GM18873 (cell line): ENCODE data around the gene SRGAP2B.
"Not testable (repeated sequence)": the region's sequence is repeated elsewhere in the genome, so short reads cannot be mapped to it uniquely, and the experiment has no call there.

Experiments used
- ATAC-seq: cut with Tn5 transposase; IDR thresholded peaks from one replicate; pipeline ENCODE4 v1.9.1; 2021; ENCODE audit warnings: mild to moderate bottlenecking, moderate library complexity, moderate number of reproducible peaks; ENCODE audit not compliant: unreplicated experiment, low FRiP score

The SRGAP2B gene

GRCh38 chr1:145048181-145048856, 46.8 kb downstream of the SRGAP2B start:
- ATAC-seq: not testable (repeated sequence)

GRCh38 chr1:145047553-145047952, 47.6 kb downstream of the SRGAP2B start:
- ATAC-seq: not testable (repeated sequence)

DNA sequence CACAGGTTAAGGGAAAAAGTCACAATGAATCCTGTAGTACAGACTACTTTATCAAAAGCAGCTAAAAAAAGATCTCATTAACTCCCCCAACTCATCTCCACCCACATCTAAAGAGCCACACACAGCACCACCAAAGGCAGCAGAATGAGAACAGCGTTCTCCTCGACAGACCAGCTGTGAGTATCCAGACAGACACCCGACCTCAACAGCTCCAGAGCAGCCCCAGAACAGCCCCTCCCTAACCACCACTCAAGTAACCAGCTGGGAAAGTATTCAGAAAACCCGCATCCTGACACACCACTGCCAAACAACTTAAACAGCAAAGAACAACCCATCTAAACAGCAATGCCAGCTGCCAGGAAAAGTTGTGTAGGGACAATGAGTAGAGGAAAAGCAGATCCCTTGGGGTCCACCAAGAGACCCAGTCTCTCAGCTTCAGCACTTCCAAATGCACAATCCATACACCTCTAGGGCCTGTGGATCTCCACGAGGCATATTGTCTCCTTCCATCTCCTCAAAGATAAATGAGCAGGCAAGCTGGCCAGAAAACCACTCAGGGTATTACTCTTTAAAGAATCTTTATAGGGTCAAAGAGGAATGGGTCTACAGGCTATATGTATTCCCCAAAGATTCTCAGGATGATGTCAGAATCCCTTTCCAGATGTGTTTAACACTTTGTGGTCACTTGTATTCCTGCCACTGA, 49.4 kb downstream of the SRGAP2B start:
- not testable (repeated sequence) for ATAC-seq

- ATAC-seq: peak; percentile 60
Measured at GRCh38 chr1:145041519-145041918, 53.6 kb downstream of the SRGAP2B start.

- ATAC-seq: not testable (repeated sequence)
Measured at GRCh38 chr1:145036019-145036418, 59.1 kb downstream of the SRGAP2B start.

GRCh38 chr1:145033523-145033922, 61.6 kb downstream of the SRGAP2B start:
- not testable (repeated sequence) for ATAC-seq

- ATAC-seq: not testable (repeated sequence)
Measured at GRCh38 chr1:145027251-145027650, 67.9 kb downstream of the SRGAP2B start.

- not testable (repeated sequence) for ATAC-seq
Measured at GRCh38 chr1:145025286-145025685, 69.8 kb downstream of the SRGAP2B start.

DNA sequence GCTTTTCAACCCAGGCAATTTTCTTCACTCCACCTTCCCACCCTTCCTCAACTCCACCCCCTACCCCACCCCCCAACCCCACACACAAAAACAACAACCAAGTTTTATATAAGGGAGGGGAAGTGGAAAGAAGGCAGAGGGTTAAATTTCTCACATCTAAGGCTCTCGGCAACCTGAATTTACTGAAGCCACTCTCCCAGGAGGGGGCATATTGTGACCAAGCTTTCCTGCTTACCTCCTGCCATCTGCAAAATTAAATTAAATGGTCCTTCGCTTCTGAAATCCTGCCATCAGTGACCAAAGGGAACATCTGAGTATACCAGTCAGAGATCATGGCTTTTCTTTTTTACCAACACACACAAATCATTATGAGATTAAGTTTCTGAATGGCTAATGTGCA, 72.9 kb downstream of the SRGAP2B start:
- not testable (repeated sequence) for ATAC-seq

DNA sequence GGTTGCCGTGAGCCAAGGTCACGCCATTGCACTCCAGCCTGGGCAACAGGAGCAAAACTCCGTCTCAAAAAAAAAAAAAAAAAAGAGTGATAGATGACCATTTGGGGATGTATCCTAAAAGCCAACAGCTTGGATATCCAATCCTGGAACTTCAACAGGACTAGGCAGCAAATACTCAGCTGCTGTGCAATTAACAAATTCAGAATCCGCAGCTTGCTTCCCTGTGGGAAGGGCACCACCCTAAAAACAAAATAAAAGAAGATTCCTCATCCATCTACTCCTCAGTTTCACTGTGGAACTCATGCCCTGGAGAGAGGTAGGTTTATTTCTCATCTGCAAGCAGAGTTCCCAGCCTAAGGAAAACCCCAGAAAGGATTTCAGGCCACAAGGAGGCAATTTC, 73.4 kb downstream of the SRGAP2B start:
- not testable (repeated sequence) for ATAC-seq

GRCh38 chr1:145019709-145020108, 75.4 kb downstream of the SRGAP2B start:
- ATAC-seq: not testable (repeated sequence)

DNA sequence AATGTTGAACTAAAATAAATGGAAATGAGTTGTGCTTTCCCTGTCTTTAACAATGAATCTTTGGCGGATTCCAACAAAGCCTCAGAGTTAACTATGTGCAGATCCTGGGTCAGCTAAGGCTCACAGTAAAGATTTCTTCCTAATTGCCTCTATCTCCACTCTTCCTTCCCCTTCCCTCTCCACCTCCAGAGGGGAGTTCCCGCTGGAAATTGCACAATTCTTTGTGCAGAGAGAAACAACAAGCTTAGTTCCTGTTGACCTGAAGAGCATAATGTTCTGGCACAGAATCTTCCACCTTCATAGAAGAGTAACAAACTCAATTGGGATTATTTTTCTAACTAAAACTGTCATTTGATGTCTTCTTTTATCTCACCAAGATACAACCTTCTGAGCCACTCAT, 77.4 kb downstream of the SRGAP2B start:
- ATAC-seq: not testable (repeated sequence)

DNA sequence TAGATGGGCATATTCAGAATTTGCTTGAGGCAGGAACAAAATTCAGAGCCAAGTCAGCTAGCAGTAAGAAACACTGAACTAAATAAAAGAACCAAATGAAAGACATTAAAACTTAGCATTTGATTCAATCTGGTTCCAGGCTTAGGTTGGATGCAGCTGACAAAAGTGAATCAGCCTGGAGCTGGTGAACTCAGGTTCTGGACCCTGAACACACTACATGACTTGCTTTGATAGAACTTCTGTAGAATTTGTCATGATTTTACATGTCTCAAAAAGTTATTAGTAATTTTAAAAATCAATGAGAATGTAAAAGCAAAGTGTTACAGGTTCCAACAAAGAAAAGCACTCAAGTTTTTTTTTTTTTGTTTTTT, 78.7 kb downstream of the SRGAP2B start:
- ATAC-seq: not testable (repeated sequence)

DNA sequence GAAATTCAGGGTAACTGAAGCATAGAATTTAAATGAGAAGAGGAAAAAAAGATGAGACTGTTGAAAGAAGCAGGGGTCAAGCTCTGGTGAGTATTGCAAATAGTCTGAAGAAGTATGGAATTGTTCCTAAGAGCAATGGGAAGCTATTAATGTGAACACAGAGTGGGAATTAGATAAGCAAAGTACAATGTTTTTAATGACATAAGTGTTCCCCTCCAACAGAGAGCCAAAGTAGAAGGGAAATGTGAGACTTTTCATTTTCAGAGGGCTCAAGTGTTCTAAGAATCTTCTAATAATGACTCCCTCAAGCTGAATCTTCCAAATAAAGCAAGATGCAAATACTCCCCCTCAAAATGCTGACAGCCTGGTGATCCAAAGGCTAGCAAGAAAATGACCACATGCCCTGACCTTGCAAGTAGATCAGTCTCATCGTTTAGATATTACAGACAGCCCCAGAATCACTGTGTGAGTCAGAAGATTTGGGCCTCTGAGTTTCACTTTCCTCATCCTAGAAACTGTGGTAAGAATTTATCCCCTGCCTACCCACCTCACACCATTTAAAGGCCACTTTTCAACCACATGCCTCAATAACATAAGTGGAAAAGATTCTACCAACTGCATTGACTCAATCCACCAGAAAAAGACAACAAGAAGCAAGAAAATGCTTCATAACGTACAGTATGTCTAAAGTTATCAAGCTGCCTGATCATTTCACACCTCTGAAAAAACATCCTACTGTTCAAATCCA, 79.2 kb downstream of the SRGAP2B start:
- not testable (repeated sequence) for ATAC-seq

DNA sequence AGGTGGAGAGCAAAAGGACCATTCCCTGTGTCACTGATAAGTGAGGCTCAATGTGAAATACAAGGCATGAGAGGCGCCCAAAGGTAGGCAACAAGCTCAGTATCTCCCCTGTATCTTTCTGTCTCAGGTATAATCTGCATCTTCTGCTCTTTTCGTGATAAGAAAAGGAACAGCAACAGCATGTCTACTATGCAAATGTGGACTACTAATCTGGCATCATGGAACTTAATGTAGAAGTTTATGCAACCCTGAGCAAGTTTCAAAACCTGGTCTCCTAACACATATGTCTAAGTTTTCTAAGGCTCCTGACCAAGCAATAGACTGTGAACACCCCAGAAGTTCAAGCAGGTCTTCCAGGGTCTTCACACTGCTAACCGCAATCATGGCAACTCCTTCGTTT, 81.8 kb downstream of the SRGAP2B start:
- not testable (repeated sequence) for ATAC-seq

- ATAC-seq: not testable (repeated sequence)
Measured at GRCh38 chr1:145011811-145012210, 83.3 kb downstream of the SRGAP2B start.

DNA sequence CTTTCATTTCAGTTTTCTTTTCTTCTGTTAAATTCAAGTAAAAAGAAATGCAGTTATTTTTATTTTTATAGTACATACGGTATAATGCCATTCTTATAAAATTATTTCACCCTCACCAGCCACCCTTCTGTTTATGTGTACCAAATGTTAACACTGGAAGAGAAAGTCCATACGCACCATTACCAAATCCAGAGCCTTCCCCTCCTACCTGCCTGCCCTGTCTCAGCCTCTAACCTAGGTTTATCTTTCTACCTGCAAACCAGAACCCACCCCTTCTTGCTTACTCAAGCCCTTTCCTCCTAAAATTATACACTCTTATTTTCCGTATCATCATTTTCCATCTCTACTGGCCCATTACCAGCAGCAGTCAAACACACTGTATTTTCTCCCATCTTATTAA, 84.5 kb downstream of the SRGAP2B start:
- not testable (repeated sequence) for ATAC-seq

- ATAC-seq: not testable (repeated sequence)
Measured at GRCh38 chr1:145009928-145010327, 85.2 kb downstream of the SRGAP2B start.

DNA sequence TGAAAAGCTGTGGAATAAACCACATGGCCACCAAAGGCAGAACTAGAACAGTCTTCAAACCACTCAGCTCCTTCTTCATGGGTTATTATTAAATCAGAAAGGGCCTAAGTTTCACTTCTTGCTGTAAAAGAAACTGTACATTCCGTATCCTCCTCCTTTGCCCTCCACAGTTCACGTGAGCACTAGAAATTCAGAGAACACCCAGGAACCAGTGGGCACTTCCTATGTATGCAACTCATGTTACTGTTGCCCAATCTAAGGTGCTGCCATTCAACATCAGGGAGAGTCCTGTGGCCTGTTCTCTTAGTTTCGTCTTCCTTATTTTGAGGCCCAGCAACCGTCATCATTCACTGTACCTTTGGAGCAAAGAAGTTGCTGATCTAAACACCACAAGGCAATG, 86.7 kb downstream of the SRGAP2B start:
- ATAC-seq: not testable (repeated sequence)

GRCh38 chr1:145005142-145005541, 90.0 kb downstream of the SRGAP2B start:
- not testable (repeated sequence) for ATAC-seq

- ATAC-seq: not testable (repeated sequence)
Measured at GRCh38 chr1:145001381-145001780, 93.7 kb downstream of the SRGAP2B start.
